HG02798 (cell line): ENCODE data around the gene ARG1.

Source experiments
- ATAC-seq: cut with Tn5 transposase; IDR thresholded peaks from one replicate; pipeline ENCODE4 v1.9.1; 2021; ENCODE audit warnings: mild to moderate bottlenecking; ENCODE audit not compliant: unreplicated experiment, poor library complexity

Gene ARG1

DNA sequence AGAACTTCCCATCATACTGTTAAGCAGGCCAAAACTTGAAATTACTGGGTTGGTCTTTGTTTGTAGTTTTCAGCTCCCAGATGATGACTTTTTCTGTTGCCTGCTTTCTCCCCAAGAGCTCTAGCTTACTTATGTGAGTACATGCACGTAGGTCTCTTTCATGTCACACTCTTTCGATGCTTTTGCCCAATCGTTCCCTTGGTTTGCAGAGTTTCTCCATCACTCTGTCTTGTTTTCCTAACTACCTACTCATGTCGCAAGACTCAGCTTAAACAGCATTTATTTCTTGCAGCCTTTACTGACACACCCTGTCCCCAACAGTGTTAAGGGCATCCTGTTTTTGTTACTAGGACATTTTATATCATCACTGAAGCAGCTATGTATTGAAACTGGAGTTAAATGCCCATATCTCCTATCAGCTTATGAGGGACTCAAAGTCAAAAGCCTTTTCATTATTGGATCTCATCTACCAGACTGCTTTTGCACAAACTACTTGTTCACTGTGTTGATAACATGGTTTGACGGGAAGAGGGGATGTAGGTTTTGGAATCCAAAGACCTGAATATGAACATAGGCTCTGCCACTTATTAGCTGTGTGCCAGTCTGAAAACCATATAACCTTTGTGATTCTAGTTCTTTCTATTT lies 2.9 kb downstream of the ARG1 start:
- no peak for ATAC-seq

- no peak for ATAC-seq
These were observed 8.5 kb downstream of the ARG1 start for GRCh38 chr6:131581523-131581922.

DNA sequence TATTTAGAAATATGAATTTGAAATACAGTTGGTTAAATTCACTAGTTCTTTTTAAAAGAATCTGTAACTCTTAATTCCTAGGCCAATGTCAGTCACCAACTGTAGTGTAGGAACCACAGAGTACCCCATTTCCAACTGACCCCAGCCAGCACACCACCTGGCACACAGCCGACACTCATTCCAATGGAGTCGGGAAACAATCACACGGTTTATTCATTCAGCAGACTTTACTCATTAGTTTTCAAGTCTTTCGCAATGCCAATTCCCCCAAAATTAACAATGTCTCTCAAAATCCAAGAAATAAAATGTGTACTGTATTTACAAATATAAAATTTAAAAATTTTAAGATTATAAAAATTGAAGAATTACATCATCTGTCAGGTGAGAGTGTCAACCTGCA lies 13.5 kb downstream of the ARG1 start:
- ATAC-seq = no peak

DNA sequence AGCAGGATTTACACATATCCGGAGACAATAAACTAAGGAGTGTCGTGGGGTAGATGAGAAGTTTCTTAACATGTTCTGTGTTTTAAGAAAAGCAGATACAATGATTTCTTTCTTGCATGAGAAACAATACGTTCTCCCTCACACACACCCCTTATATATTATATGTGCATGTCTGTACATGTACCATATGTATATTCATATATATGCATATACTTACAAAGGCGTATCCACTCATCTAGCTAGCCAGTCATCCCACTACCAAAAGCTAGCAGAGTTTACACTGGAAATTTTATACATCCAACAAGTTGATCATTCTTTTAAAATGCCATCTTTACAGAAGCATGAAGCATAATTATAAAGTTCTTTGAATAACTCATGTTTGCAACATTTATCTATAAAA lies 14.9 kb downstream of the ARG1 start:
- ATAC-seq = no peak

DNA sequence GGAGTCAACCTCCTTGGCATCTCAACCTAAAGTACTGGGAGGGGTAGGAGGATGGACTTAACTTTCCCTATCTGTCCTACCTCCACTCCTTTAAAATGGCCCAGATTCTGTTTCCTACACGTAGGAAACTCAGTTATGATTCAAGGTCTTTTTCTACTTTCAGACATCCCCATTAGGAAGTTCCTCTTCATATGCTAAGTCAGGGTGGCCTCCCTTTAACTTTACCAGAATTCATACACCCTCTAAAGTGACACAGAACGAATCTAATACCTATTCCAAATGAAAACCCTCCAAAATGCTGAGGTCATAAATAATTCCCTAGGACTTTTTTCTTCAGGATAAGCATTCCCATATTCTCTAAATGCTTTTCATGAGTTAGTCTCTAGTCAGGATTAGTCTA lies 15.6 kb downstream of the ARG1 start:
- no peak for ATAC-seq

DNA sequence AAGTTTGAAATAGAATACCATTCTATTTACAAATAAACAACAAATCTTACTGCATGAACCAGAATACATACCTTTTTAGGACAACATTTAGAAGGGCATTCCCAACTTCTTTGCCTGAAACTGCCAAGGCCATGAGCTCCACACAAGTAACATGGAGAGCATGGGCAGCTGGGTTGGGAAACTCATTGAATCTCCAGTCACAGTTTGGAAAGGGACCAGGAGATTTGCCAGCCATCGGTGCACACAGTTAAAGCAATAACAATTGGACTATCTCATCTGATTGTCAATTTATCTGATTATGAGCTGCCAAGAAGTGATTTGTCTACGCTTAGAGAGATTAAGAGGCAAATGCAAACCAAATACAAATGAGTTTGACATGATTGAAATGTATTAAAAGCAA lies 19.9 kb downstream of the ARG1 start:
- ATAC-seq = no peak

- no peak for ATAC-seq
These were observed 21.0 kb downstream of the ARG1 start for GRCh38 chr6:131594074-131594473.

GRCh38 chr6:131597446-131597845 lies 24.4 kb downstream of the ARG1 start:
- ATAC-seq = no peak

- no peak for ATAC-seq
These were observed 27.7 kb downstream of the ARG1 start for GRCh38 chr6:131600716-131601115.

DNA sequence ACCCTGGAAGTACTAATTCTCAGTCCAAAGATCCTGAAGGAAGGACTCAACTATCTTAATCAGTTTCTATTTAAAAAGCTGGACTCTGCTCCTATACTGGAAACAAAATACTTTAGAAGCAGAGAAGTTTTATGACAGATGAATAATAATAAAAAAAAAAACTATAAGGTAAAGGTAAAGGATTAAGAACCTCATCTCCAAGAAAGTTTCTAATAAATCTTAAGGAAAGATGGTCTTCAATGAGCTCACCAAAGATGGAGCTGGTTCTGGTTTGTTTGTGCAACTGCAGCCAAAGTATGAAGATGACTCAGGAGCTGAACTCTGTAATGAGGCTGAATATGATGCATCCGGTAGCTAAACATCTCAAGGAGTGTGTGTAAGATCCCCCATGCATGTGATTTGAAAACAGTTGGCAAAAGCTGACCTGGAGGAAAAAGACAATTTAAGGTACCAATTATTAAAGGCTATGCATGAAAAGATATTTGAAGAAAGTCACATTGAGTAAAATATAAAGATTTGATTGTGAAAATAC lies 29.8 kb downstream of the ARG1 start:
- ATAC-seq = no peak

GRCh38 chr6:131613296-131613925 lies 40.4 kb downstream of the ARG1 start:
- no peak for ATAC-seq

DNA sequence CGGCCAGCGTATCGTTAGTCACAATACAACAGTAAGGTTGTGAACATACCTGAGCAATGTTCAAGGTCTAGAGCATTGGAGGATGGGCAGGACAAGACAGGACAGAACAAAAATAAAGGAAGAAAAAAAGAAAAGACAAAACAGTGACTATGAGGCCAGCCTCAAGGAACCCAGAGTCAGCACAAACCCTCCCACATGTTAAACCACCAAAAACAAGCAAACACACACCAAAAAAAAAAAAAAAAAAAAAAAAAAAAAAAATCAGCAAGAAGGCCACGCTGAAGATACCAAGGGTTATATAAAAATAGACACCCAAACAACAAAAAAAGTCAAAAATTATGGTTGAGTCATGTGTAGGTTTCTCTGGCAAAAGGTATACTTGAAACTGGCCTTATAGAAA lies 42.2 kb downstream of the ARG1 start:
- no peak for ATAC-seq

GRCh38 chr6:131627724-131628682 lies 55.0 kb downstream of the ARG1 start, which contains the start of gene MED23:
Gene MED23 (minus strand): TSS chr6:131628242. CDS start chr6:131628049, 193 bp downstream.
- ATAC-seq = peak; percentile 99

- no peak for ATAC-seq
These were observed 55.7 kb downstream of the ARG1 start for GRCh38 chr6:131628726-131629125.

- no peak for ATAC-seq
These were observed 56.6 kb downstream of the ARG1 start for GRCh38 chr6:131629651-131630050.

- ATAC-seq = no peak
These were observed 58.7 kb downstream of the ARG1 start for GRCh38 chr6:131631625-131632289.
